GM18498 (cell line): ENCODE results near the gene CTDSPL2.
"Not testable (repeated sequence)": the region's sequence is repeated elsewhere in the genome, so short reads cannot be mapped to it uniquely, and the experiment has no call there.

ENCODE experiments used
- ATAC-seq: cut with Tn5 transposase; IDR thresholded peaks from one replicate; pipeline ENCODE4 v1.9.1; 2021; ENCODE audit warnings: mild to moderate bottlenecking, moderate library complexity; ENCODE audit not compliant: unreplicated experiment

The CTDSPL2 gene

GRCh38 chr15:44482090-44482489 is 54.7 kb downstream of the CTDSPL2 start:
- no peak for ATAC-seq

GRCh38 chr15:44485880-44486279 is 58.5 kb downstream of the CTDSPL2 start:
- no peak for ATAC-seq

- ATAC-seq: no peak
Measured at GRCh38 chr15:44489464-44489863, 62.0 kb downstream of the CTDSPL2 start.

- no peak for ATAC-seq
Measured at GRCh38 chr15:44490622-44491021, 63.2 kb downstream of the CTDSPL2 start.

- ATAC-seq: no peak
Measured at GRCh38 chr15:44492040-44492439, 64.6 kb downstream of the CTDSPL2 start.

GRCh38 chr15:44492672-44493071 is 65.2 kb downstream of the CTDSPL2 start:
- ATAC-seq: no peak

GRCh38 chr15:44495562-44495961 is 68.1 kb downstream of the CTDSPL2 start:
- ATAC-seq: no peak

- ATAC-seq: no peak
Measured at GRCh38 chr15:44500555-44500954, 73.1 kb downstream of the CTDSPL2 start.

GRCh38 chr15:44501768-44502366 is 74.4 kb downstream of the CTDSPL2 start:
- ATAC-seq: no peak

GRCh38 chr15:44516436-44516835 is 89.0 kb downstream of the CTDSPL2 start:
- no peak for ATAC-seq

- no peak for ATAC-seq
Measured at GRCh38 chr15:44519537-44519936, 92.1 kb downstream of the CTDSPL2 start.

- ATAC-seq: no peak
Measured at GRCh38 chr15:44525018-44525417, 97.6 kb downstream of the CTDSPL2 start.

GRCh38 chr15:44527241-44527640 is 99.8 kb downstream of the CTDSPL2 start:
- ATAC-seq: no peak

- ATAC-seq: no peak
Measured at GRCh38 chr15:44529864-44530604, 102.6 kb downstream of the CTDSPL2 start.

GRCh38 chr15:44530653-44531052 is 103.2 kb downstream of the CTDSPL2 start:
- ATAC-seq: no peak

GRCh38 chr15:44532275-44532674 is 104.8 kb downstream of the CTDSPL2 start:
- ATAC-seq: not testable (repeated sequence)

- ATAC-seq: no peak
Measured at GRCh38 chr15:44532689-44533088, 105.3 kb downstream of the CTDSPL2 start.

GRCh38 chr15:44535092-44535491 is 107.7 kb downstream of the CTDSPL2 start:
- no peak for ATAC-seq

- no peak for ATAC-seq
Measured at GRCh38 chr15:44535523-44536301, 108.3 kb downstream of the CTDSPL2 start.

- peak; percentile 71 for ATAC-seq
Measured at GRCh38 chr15:44536302-44536961, 109.0 kb downstream of the CTDSPL2 start.
